Adrenal gland (tissue), 12 donors: Measurements from ENCODE around the gene SLC27A5. TPM values are rescaled to one million over a fixed set of nuclear protein-coding genes. Genes with fewer than 3 reads are reported as not detected.

Source experiments
- DNase-seq, 7 donors: peaks; one replicate each; pipeline ENCODE4 v3.0.0-alpha.2; 2019 to 2020
- H3K27ac ChIP-seq, 5 donors: fragments of 200-600 bp; sonication (generic) in 4 of 5; 1 replicate in 3 of 5; 2 replicates in 2 of 5; pipeline versions ENCODE4 v1.5.1 to v1.8.0; 2016 to 2020; ENCODE audit warnings: mild to moderate bottlenecking in 1 of 5
- H3K27me3 ChIP-seq: fragments of 200-600 bp; 2 replicates; pipeline ENCODE4 v1.8.0; 2021
- H3K36me3 ChIP-seq, 2 donors: fragments of 200-600 bp; replicated peaks in 1 of 2; 1 replicate in 1 of 2; 2 replicates in 1 of 2; pipeline versions ENCODE4 v1.5.1 to v1.8.0; 2018 to 2022
- H3K4me1 ChIP-seq, 2 donors: fragments of 200-600 bp; replicated peaks in 1 of 2; 1 replicate in 1 of 2; 2 replicates in 1 of 2; pipeline versions ENCODE4 v1.5.1 to v1.8.0; 2018 to 2021
- H3K4me3 ChIP-seq, 4 donors: fragments of 200-600 bp; sonication (generic) in 3 of 4; one replicate each; pipeline ENCODE4 v1.5.1; 2016 to 2018
- H3K9me3 ChIP-seq, 3 donors: fragments of 200-600 bp; sonication (generic) in 1 of 3; replicated peaks in 1 of 3; 1 replicate in 2 of 3; 2 replicates in 1 of 3; pipeline versions ENCODE4 v1.5.1 to v1.8.0; 2016 to 2021
- POLR2A ChIP-seq, 2 donors: fragments of 450-650 bp; IDR thresholded peaks; one replicate each; pipeline ENCODE4 v1.6.1; 2017; ENCODE audit warnings: antibody characterized with exemption in 2 of 2, mild to moderate bottlenecking in 2 of 2, moderate library complexity in 1 of 2
- WGBS, 4 donors: extraction: QIAGEN DNeasy Blood & Tissue Kit in 2 of 4; methylation state at CpG; one replicate each; pipeline versions ENCODE4 v1.1.5 to v1.1.7; 2013 to 2017; 5-methylcytosine and 5-hydroxymethylcytosine counted together
- intact Hi-C, 2 donors: fragments of 100-400 bp; cut with DNase I; formaldehyde crosslinking; loops; one replicate each; pipeline versions ENCODE4 v1.14.1 to v1.15.0; 2022 to 2023
- polyA plus RNA-seq, 3 donors: library from polyadenylated mRNA; stranded (reverse); fragments of 200-250 nt in 2 of 3; fragments of 350-450 nt in 1 of 3; fragmentation: Illumina TruSeq in 1 of 3; extraction: RNeasy Lipid Tissue Mini Kit (QIAGEN cat#74804) in 1 of 3; gene quantifications; one replicate each; pipeline ENCODE4 v1.2.3, GENCODE V29; 2013 to 2014
- total RNA-seq, 9 donors: library from RNA; depleted of rRNA in 4 of 9; stranded (reverse); fragments of >200 nt in 4 of 9; fragments of 120-200 nt in 1 of 9; fragmentation: NEBNext Ultra II Directional in 1 of 9; extraction: Animal tissue kit (Norgen Biotek cat#: 25700) in 1 of 9; gene quantifications; one replicate each; pipeline versions ENCODE4 v1.1.0 to v1.2.4, GENCODE V29; 2013 to 2023
- TF ChIP-seq, protein P1 (sequence below), 6 experiments: fragments of 450-650 bp in 4 of 6; fragments of 200-600 bp in 2 of 6; sonication (generic) in 1 of 6; IDR thresholded peaks; 1 replicate in 5 of 6; 2 replicates in 1 of 6; pipeline versions ENCODE4 v1.5.1 to v1.8.0; 2016 to 2021; ENCODE audit warnings: antibody characterized with exemption in 6 of 6, mild to moderate bottlenecking in 2 of 6, moderate library complexity in 1 of 6
- donor health status: healthy with polysubstance abuse.
- donor health status: Bipolar disorder and iron deficiency.
- donor health status: DM: yes; HTN: yes; CAD: no.
- donor health status: DM: no; HTN: no; CAD: no.
- donor health status: DM: no; HTN: no; CAD: no.
- donor health status: DM: yes; HTN: yes; CAD: no.

The SLC27A5 gene
- total and polyA plus RNA-seq, 12 donors: 3.8 to 18.3 (median 9.1) TPM

DNA sequence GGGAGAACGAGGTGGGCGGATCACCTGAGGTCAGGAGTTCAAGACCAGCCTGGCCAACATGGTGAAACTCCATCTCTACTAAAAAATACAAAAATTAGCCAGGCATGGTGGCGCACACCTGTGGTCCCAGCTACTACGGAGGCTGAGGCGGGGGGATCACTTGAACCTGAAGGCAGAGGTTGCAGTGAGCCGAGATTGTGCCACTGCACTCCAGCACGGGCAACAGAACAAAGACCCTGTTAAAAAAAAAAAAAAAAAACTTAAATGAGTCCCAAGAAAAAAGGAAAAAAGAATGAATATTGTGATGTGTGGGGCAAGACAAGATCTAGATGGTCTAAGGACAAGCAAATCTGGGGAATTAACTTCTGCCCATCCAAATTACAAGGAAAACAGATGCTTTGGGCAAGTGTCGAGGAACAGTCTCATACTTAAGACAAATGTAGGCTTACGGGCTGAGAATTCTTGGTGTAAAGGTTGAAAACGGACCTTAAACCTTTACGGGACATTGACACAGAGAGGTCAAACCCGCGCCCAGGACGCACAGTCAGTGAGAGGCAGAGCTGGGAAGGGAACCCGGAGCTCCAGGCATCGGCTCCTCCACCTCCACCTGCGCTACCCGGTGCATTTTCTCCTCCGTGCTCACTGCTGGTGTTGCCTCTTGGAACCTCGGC lies 45.6 kb downstream of the SLC27A5 start:
- Histone ChIP-seq H3K4me3 (peak overlapping the region in 2 of 4 donors; percentile 55 to 92), H3K36me3 (peaks cover 0 to 19% of the 10 kb centered on the region in 2 donors), H3K4me1 (peaks cover 0 to 10% of the 10 kb centered on the region in 2 donors), H3K9me3 (no peaks in the 10 kb centered on the region), H3K27ac (no peak overlapping the region), H3K27me3 (no peaks in the 10 kb centered on the region)
- TF ChIP-seq POLR2A (IDR thresholded peaks at IDR 0.05): no peak
- TF ChIP-seq, protein P1, sequence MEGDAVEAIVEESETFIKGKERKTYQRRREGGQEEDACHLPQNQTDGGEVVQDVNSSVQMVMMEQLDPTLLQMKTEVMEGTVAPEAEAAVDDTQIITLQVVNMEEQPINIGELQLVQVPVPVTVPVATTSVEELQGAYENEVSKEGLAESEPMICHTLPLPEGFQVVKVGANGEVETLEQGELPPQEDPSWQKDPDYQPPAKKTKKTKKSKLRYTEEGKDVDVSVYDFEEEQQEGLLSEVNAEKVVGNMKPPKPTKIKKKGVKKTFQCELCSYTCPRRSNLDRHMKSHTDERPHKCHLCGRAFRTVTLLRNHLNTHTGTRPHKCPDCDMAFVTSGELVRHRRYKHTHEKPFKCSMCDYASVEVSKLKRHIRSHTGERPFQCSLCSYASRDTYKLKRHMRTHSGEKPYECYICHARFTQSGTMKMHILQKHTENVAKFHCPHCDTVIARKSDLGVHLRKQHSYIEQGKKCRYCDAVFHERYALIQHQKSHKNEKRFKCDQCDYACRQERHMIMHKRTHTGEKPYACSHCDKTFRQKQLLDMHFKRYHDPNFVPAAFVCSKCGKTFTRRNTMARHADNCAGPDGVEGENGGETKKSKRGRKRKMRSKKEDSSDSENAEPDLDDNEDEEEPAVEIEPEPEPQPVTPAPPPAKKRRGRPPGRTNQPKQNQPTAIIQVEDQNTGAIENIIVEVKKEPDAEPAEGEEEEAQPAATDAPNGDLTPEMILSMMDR (IDR thresholded peaks at IDR 0.05): no peak
- DNase-seq: no peak
- 35 to 63% (median 39%) methylated on average over 11 to 20 of the region's 20 CpGs for whole genome bisulfite sequencing, 4 donors
- intact Hi-C loops: no loop called here

- TF ChIP-seq POLR2A (IDR thresholded peaks at IDR 0.05): no peak
- TF ChIP-seq, protein P1 (IDR thresholded peaks at IDR 0.05): no peak
- H3K4me1 ChIP-seq: no peaks in the 10 kb centered on the region
- H3K27ac ChIP-seq: no peak overlapping the region
- no peak overlapping the region for H3K4me3 ChIP-seq
- intact Hi-C loops: no loop called here
- 70 to 86% (median 73%) methylated on average over 2 of the region's 2 CpGs for WGBS, 4 donors
- peaks cover 0 to 12% of the 10 kb centered on the region in 2 donors for H3K36me3 ChIP-seq
- no peak for DNase-seq
- H3K27me3 ChIP-seq: no peaks in the 10 kb centered on the region
- no peaks in the 10 kb centered on the region for H3K9me3 ChIP-seq
Measured at GRCh38 chr19:58460039-58460438, 51.8 kb downstream of the SLC27A5 start.

- DNase-seq: no peak
Measured at GRCh38 chr19:58456111-58456510, 55.7 kb downstream of the SLC27A5 start.

GRCh38 chr19:58455306-58455705 lies 56.5 kb downstream of the SLC27A5 start:
- Histone ChIP-seq H3K4me3 (no peak overlapping the region), H3K4me1 (peaks cover 6 to 9% of the 10 kb centered on the region in 2 donors), H3K27ac (no peak overlapping the region), H3K9me3 (no peaks in the 10 kb centered on the region), H3K27me3 (no peaks in the 10 kb centered on the region), H3K36me3 (peaks cover 0 to 16% of the 10 kb centered on the region in 2 donors)
- DNase-seq: no peak
- TF ChIP-seq, protein P1 (IDR thresholded peaks at IDR 0.05): no peak
- TF ChIP-seq POLR2A (IDR thresholded peaks at IDR 0.05): no peak
- intact Hi-C loops: no loop called here
- WGBS, 4 donors: 93 to 97% (median 95%) methylated on average over 11 to 20 of the region's 21 CpGs

More at GRCh38 chr19:58456111-58456510, 55.7 kb downstream of the SLC27A5 start:
- TF ChIP-seq, protein P1 (IDR thresholded peaks at IDR 0.05): no peak
- no peak for TF ChIP-seq POLR2A (IDR thresholded peaks at IDR 0.05)
- peaks cover 0 to 16% of the 10 kb centered on the region in 2 donors for H3K36me3 ChIP-seq
- intact Hi-C loops: no loop called here
- no peaks in the 10 kb centered on the region for H3K9me3 ChIP-seq
- no peak overlapping the region for H3K4me3 ChIP-seq
- H3K27me3 ChIP-seq: no peaks in the 10 kb centered on the region
- H3K27ac ChIP-seq: no peak overlapping the region
- WGBS, 4 donors: 97 to 98% (median 97%) methylated on average over 10 to 35 of the region's 35 CpGs
- peaks cover 0 to 5% of the 10 kb centered on the region in 2 donors for H3K4me1 ChIP-seq
